Uterus (tissue), 2 donors: Measurements from ENCODE around the gene PBXIP1.

Source experiments
- CTCF ChIP-seq, 4 experiments: fragments of 200-600 bp in 2 of 4; fragments of 450-650 bp in 2 of 4; sonication (generic) in 2 of 4; IDR thresholded peaks; one replicate each; pipeline ENCODE4 v1.5.1; 2016 to 2019; ENCODE audit warnings: antibody characterized with exemption in 4 of 4, mild to moderate bottlenecking in 2 of 4, moderate library complexity in 1 of 4
- POLR2A ChIP-seq, 2 donors: fragments of 450-650 bp; IDR thresholded peaks; one replicate each; pipeline ENCODE4 v1.6.1; 2016; ENCODE audit warnings: antibody characterized with exemption in 2 of 2, mild to moderate bottlenecking in 1 of 2, moderate library complexity in 1 of 2

GRCh38 chr1:154999571-155000410, 43.9 kb upstream of the PBXIP1 start:
- TF ChIP-seq POLR2A (IDR thresholded peaks at IDR 0.05) (no peak), CTCF (IDR thresholded peaks at IDR 0.05) (no peak)
